Esophagus squamous epithelium (tissue), 5 donors: ENCODE results near the gene SPEM3. TPM values are rescaled to one million over a fixed set of nuclear protein-coding genes. Genes with fewer than 3 reads are reported as not detected.
A peak's percentile ranks its signal among the peaks of the same experiment; 100 is the strongest.

Source experiments
- DNase-seq: peaks from one replicate; lab custom pipeline; 2025; lab: John Stamatoyannopoulos, UW
- H3K27ac ChIP-seq, 4 donors: fragments of 200-600 bp; sonication (generic); one replicate each; pipeline ENCODE4 v1.5.1; 2016 to 2019; ENCODE audit warnings: mild to moderate bottlenecking in 1 of 4
- H3K27me3 ChIP-seq, 4 donors: fragments of 200-600 bp; sonication (generic); 1 replicate in 3 of 4; 2 replicates in 1 of 4; pipeline versions ENCODE4 v1.5.1 to v1.6.0; 2017 to 2021; ENCODE audit warnings: antibody characterized with exemption in 1 of 4
- H3K36me3 ChIP-seq, 3 donors: fragments of 200-600 bp; sonication (generic); one replicate each; pipeline ENCODE4 v1.5.1; 2016 to 2019
- H3K4me1 ChIP-seq, 3 donors: fragments of 200-600 bp; sonication (generic); one replicate each; pipeline ENCODE4 v1.5.1; 2017 to 2019
- H3K4me3 ChIP-seq, 4 donors: fragments of 200-600 bp; sonication (generic); 1 replicate in 3 of 4; 2 replicates in 1 of 4; pipeline ENCODE4 v1.5.1; 2016 to 2019; ENCODE audit warnings: mild to moderate bottlenecking in 2 of 4, moderate library complexity in 1 of 4
- H3K9me3 ChIP-seq, 3 donors: fragments of 200-600 bp; sonication (generic); one replicate each; pipeline ENCODE4 v1.5.1; 2016 to 2019
- POLR2A ChIP-seq, 4 donors: fragments of 450-650 bp; IDR thresholded peaks; one replicate each; pipeline ENCODE4 v1.6.1; 2017; ENCODE audit warnings: antibody characterized with exemption in 4 of 4, mild to moderate bottlenecking in 4 of 4, moderate library complexity in 3 of 4
- WGBS, 2 donors: methylation state at CpG; one replicate each; pipeline ENCODE4 v1.1.5; 2018; 5-methylcytosine and 5-hydroxymethylcytosine counted together
- intact Hi-C: fragments of 100-400 bp; cut with DNase I; formaldehyde crosslinking; loops from one replicate; pipeline ENCODE4 v1.15.0; 2022
- total RNA-seq, 4 donors: library from RNA; depleted of rRNA; stranded (reverse); fragments of >200 nt; gene quantifications; one replicate each; pipeline ENCODE4 v1.1.0, GENCODE V29; 2016
- TF ChIP-seq, protein P1 (sequence below), 6 experiments: fragments of 450-650 bp in 4 of 6; fragments of 200-600 bp in 2 of 6; sonication (generic) in 2 of 6; IDR thresholded peaks; one replicate each; pipeline ENCODE4 v1.5.1; 2016 to 2019; ENCODE audit warnings: antibody characterized with exemption in 6 of 6, mild to moderate bottlenecking in 4 of 6, moderate library complexity in 4 of 6
- donor health status: DM: yes; HTN: yes; CAD: no.

The SPEM3 gene
- total RNA-seq, 4 donors from 2014 or later = not detected

GRCh38 chr17:7394452-7395191 lies 34.0 kb upstream of the SPEM3 start, which contains the start of gene PLSCR3:
Gene PLSCR3, minus strand, starts transcription at chr17:7394525. Its CDS starts 415 bp downstream, at chr17:7394110.
- no peak for DNase-seq
- no peaks in the 10 kb centered on the region for H3K27me3 ChIP-seq
- H3K36me3 ChIP-seq = peaks cover 6 to 37% (median 8%) of the 10 kb centered on the region in 3 donors
- no peaks in the 10 kb centered on the region for H3K9me3 ChIP-seq
- H3K27ac ChIP-seq = peak within 1 kb of the TSS; percentile 87 to 97 (median 94)
- WGBS, 2 donors = 0% methylated on average over 6 to 9 of the region's 71 CpGs
- peak in 3 of 4 donors; percentile 23 to 94 (median 85) for TF ChIP-seq POLR2A (IDR thresholded peaks at IDR 0.05)
- TF ChIP-seq, protein P1, sequence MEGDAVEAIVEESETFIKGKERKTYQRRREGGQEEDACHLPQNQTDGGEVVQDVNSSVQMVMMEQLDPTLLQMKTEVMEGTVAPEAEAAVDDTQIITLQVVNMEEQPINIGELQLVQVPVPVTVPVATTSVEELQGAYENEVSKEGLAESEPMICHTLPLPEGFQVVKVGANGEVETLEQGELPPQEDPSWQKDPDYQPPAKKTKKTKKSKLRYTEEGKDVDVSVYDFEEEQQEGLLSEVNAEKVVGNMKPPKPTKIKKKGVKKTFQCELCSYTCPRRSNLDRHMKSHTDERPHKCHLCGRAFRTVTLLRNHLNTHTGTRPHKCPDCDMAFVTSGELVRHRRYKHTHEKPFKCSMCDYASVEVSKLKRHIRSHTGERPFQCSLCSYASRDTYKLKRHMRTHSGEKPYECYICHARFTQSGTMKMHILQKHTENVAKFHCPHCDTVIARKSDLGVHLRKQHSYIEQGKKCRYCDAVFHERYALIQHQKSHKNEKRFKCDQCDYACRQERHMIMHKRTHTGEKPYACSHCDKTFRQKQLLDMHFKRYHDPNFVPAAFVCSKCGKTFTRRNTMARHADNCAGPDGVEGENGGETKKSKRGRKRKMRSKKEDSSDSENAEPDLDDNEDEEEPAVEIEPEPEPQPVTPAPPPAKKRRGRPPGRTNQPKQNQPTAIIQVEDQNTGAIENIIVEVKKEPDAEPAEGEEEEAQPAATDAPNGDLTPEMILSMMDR (IDR thresholded peaks at IDR 0.05) = peak in 4 of 6 experiments; percentile 17 to 48 (median 35)
- peak within 1 kb of the TSS; percentile 75 to 93 (median 86) for H3K4me3 ChIP-seq
- intact Hi-C loops = no loop called here
- peaks cover 11 to 32% (median 17%) of the 10 kb centered on the region in 3 donors for H3K4me1 ChIP-seq

DNA sequence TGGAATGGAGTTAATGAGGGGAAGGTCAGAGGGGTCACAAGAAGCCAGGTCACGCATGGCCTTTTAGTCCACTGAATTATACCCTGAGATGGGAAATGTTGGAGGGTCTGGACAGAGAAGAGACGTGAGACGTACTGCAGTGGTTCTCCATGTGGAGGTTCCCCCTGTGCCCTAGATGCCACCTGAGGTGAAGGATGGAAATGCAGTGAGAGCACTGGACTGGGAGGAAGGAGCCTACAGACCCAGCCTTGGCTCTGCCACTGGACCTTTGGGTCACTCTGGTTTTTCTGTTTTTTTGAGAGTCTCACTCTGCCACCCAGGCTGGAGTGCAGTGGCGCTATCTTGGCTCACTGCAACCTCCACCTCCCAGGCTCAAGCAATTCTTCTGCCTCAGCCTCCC lies 32.5 kb upstream of the SPEM3 start:
- 92 to 93% methylated on average over 3 to 4 of the region's 4 CpGs for WGBS, 2 donors
- TF ChIP-seq, protein P1 (IDR thresholded peaks at IDR 0.05) = peak in 1 of 6 experiments; percentile 18
- no peak for TF ChIP-seq POLR2A (IDR thresholded peaks at IDR 0.05)

DNA sequence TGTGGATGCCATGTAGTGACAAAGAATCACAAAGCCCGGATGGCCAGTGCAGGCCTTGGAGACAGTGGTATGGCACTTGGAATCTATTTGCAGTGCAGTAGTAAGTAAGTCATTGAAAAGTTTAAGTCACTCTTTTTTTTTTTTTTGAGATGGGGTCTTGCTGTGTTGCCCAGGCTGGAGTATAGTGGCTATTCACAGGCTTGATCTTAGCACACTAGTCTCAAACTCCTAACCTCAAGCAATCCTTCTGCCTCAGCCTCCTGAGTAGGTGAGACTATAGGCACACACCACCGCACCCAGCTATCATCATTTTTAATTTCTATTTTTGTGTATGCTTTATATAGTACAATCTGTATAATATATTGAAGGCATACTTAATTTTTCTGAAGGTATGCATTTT lies 30.0 kb upstream of the SPEM3 start:
- Histone ChIP-seq H3K36me3 (no peaks in the 10 kb centered on the region), H3K4me1 (peaks cover 19 to 36% (median 19%) of the 10 kb centered on the region in 3 donors), H3K4me3 (no peak overlapping the region), H3K27me3 (no peaks in the 10 kb centered on the region), H3K27ac (no peak overlapping the region), H3K9me3 (no peaks in the 10 kb centered on the region)
- intact Hi-C loops = no loop called here
- DNase-seq = no peak
- WGBS, 2 donors = 82 to 89% methylated on average over 2 of the region's 2 CpGs
- TF ChIP-seq POLR2A (IDR thresholded peaks at IDR 0.05) = no peak
- TF ChIP-seq, protein P1 (IDR thresholded peaks at IDR 0.05) = no peak

More for the DNA sequence above, 32.5 kb upstream of the SPEM3 start:
- no peak for DNase-seq
- Histone ChIP-seq H3K27me3 (no peaks in the 10 kb centered on the region), H3K36me3 (peaks cover 0 to 22% (median 8%) of the 10 kb centered on the region in 3 donors), H3K27ac (no peak overlapping the region), H3K9me3 (no peaks in the 10 kb centered on the region), H3K4me1 (peaks cover 11 to 29% (median 17%) of the 10 kb centered on the region in 3 donors), H3K4me3 (no peak overlapping the region)
- intact Hi-C loops = no loop called here

- intact Hi-C loops = no loop called here
- DNase-seq = no peak
- 12 to 29% methylated on average over 6 to 14 of the region's 16 CpGs for WGBS, 2 donors
These were observed 25.5 kb upstream of the SPEM3 start for GRCh38 chr17:7403043-7403726.

More at GRCh38 chr17:7403043-7403726, 25.5 kb upstream of the SPEM3 start:
- Histone ChIP-seq H3K36me3 (no peaks in the 10 kb centered on the region), H3K27me3 (peaks cover 0 to 10% (median 0%) of the 10 kb centered on the region in 4 donors), H3K27ac (peak overlapping the region; percentile 85 to 95 (median 92)), H3K4me3 (peak overlapping the region; percentile 43 to 92 (median 74)), H3K9me3 (no peaks in the 10 kb centered on the region), H3K4me1 (peaks cover 13 to 42% (median 26%) of the 10 kb centered on the region in 3 donors)
- TF ChIP-seq, protein P1 (IDR thresholded peaks at IDR 0.05) = no peak
- TF ChIP-seq POLR2A (IDR thresholded peaks at IDR 0.05) = no peak
